Fibroblast of lung (primary cell): ENCODE measurements around the gene HERPUD1. TPM values are rescaled to one million over a fixed set of nuclear protein-coding genes. Genes with fewer than 3 reads are reported as not detected.

Experiments used
- DNase-seq, 2 donors: peaks; one replicate each; pipeline versions ENCODE4 v3.0.0 to v3.0.0-alpha.2; 2010; ENCODE audit warnings: low read depth in 2 of 2
- H2AFZ ChIP-seq: 2 replicates; pipeline ENCODE4 v1.5.1; 2012; ENCODE audit warnings: low read length, control low read depth, inconsistent platforms
- H3K27ac ChIP-seq: 2 replicates; pipeline ENCODE4 v1.5.1; 2011; ENCODE audit warnings: low read length, control low read depth; ENCODE audit not compliant: insufficient read depth
- H3K27me3 ChIP-seq: 2 replicates; pipeline ENCODE4 v1.5.1; 2011; ENCODE audit warnings: mild to moderate bottlenecking, low read length; ENCODE audit not compliant: control insufficient read depth, insufficient read depth
- H3K36me3 ChIP-seq: 2 replicates; pipeline ENCODE4 v1.5.1; 2011; ENCODE audit warnings: low read length; ENCODE audit not compliant: control insufficient read depth, insufficient read depth
- H3K4me1 ChIP-seq: 2 replicates; pipeline ENCODE4 v1.5.1; 2011; ENCODE audit warnings: low read length; ENCODE audit not compliant: control insufficient read depth, insufficient read depth; ENCODE audit errors: extremely low read depth
- H3K4me2 ChIP-seq: 2 replicates; pipeline ENCODE4 v1.5.1; 2011; ENCODE audit warnings: low read length, control low read depth; ENCODE audit not compliant: insufficient read depth; ENCODE audit errors: extremely low read depth
- H3K4me3 ChIP-seq, 4 experiments: fragments of 200-600 bp in 1 of 4; sonication (generic) in 1 of 4; replicated peaks in 1 of 4; 2 replicates each; pipeline ENCODE4 v1.5.1; 2011 to 2016; ENCODE audit warnings: low read length in 4 of 4, low read depth in 3 of 4, mild to moderate bottlenecking in 3 of 4, control low read depth in 2 of 4, inconsistent platforms in 1 of 4, mixed read lengths in 1 of 4; ENCODE audit not compliant: insufficient read depth in 1 of 4; ENCODE audit errors: control extremely low read depth in 1 of 4
- H3K79me2 ChIP-seq: 2 replicates; pipeline ENCODE4 v1.5.1; 2012; ENCODE audit warnings: mild to moderate bottlenecking, low read length, inconsistent platforms; ENCODE audit not compliant: control insufficient read depth, insufficient read depth
- H3K9ac ChIP-seq: 2 replicates; pipeline ENCODE4 v1.5.1; 2011; ENCODE audit warnings: mild to moderate bottlenecking, low read length, control low read depth; ENCODE audit not compliant: insufficient read depth
- H3K9me3 ChIP-seq: 2 replicates; pipeline ENCODE4 v1.5.1; 2012; ENCODE audit warnings: low read depth, low read length; ENCODE audit not compliant: control insufficient read depth, insufficient read depth
- H4K20me1 ChIP-seq: 2 replicates; pipeline ENCODE4 v1.5.1; 2011; ENCODE audit warnings: low read length; ENCODE audit not compliant: control insufficient read depth, insufficient read depth; ENCODE audit errors: extremely low read depth
- CTCF ChIP-seq, 2 donors: IDR thresholded peaks in 1 of 2; conservative IDR thresholded peaks in 1 of 2; 1 replicate in 1 of 2; 2 replicates in 1 of 2; pipeline ENCODE4 v1.5.1; 2011 to 2012; ENCODE audit warnings: low read length in 2 of 2, control low read depth in 1 of 2, inconsistent platforms in 1 of 2, low read depth in 1 of 2, mild to moderate bottlenecking in 1 of 2
- EZH2 ChIP-seq: IDR thresholded peaks from 2 replicates; pipeline ENCODE4 v1.5.1; 2012; ENCODE audit warnings: low read length, control low read depth, mild to moderate bottlenecking; ENCODE audit errors: missing control alignments
- polyA plus RNA-seq, 2 donors: library from polyadenylated mRNA; depleted of rRNA in 1 of 2; stranded (reverse) in 1 of 2; unstranded in 1 of 2; fragments of >200 nt; gene quantifications; 2 replicates each; pipeline ENCODE4 v1.2.1, GENCODE V29; 2011 to 2012; ENCODE audit warnings: missing spikeins in 1 of 2
- total RNA-seq: library from RNA; depleted of rRNA; stranded (reverse); fragments of >200 nt; gene quantifications from 2 replicates; pipeline ENCODE4 v1.2.1, GENCODE V29; 2014

HERPUD1 gene
- total and polyA plus RNA-seq, 2 donors (not counting 1 experiment from before 2014, with no cell fraction given): 117 to 199 TPM

- H3K79me2 ChIP-seq: no peaks in the 10 kb centered on the region
- H3K27ac ChIP-seq: peak overlapping the region; percentile 75
- H3K4me3 ChIP-seq: no peak overlapping the region
- H3K4me1 ChIP-seq: peaks cover 18% of the 10 kb centered on the region
- H3K9me3 ChIP-seq: no peaks in the 10 kb centered on the region
- H4K20me1 ChIP-seq: no peaks in the 10 kb centered on the region
- H3K9ac ChIP-seq: no peak overlapping the region
- no peaks in the 10 kb centered on the region for H3K27me3 ChIP-seq
- no peaks in the 10 kb centered on the region for H3K36me3 ChIP-seq
- TF ChIP-seq CTCF (conservative IDR thresholded peaks at IDR 0.05 in 1 of 2, IDR thresholded peaks at IDR 0.05 in 1 of 2; ENCODE audit: low read depth in 1 of 2, low read length in 2 of 2) (no peak), EZH2 (no peak)
- peak overlapping the region; percentile 57 for H2AFZ ChIP-seq
- DNase-seq: no peak
- no peak overlapping the region for H3K4me2 ChIP-seq
Measured at GRCh38 chr16:56966093-56966475, 34.1 kb downstream of the HERPUD1 start.

GRCh38 chr16:56967733-56968132, 35.8 kb downstream of the HERPUD1 start:
- Histone ChIP-seq H3K27me3 (no peaks in the 10 kb centered on the region), H4K20me1 (no peaks in the 10 kb centered on the region), H3K27ac (no peak overlapping the region), H3K9ac (no peak overlapping the region), H3K9me3 (no peaks in the 10 kb centered on the region), H3K4me1 (peaks cover 11% of the 10 kb centered on the region), H3K4me2 (no peak overlapping the region), H2AFZ (no peak overlapping the region), H3K79me2 (no peaks in the 10 kb centered on the region), H3K4me3 (no peak overlapping the region), H3K36me3 (no peaks in the 10 kb centered on the region)
- no peak for DNase-seq
- TF ChIP-seq CTCF (conservative IDR thresholded peaks at IDR 0.05 in 1 of 2, IDR thresholded peaks at IDR 0.05 in 1 of 2; ENCODE audit: low read depth in 1 of 2, low read length in 2 of 2): no peak
- TF ChIP-seq EZH2: no peak

GRCh38 chr16:56969769-56970168, 37.8 kb downstream of the HERPUD1 start:
- H3K36me3 ChIP-seq: no peaks in the 10 kb centered on the region
- H3K4me2 ChIP-seq: no peak overlapping the region
- H3K9me3 ChIP-seq: no peaks in the 10 kb centered on the region
- no peak for DNase-seq
- no peaks in the 10 kb centered on the region for H4K20me1 ChIP-seq
- H3K4me1 ChIP-seq: peaks cover 9% of the 10 kb centered on the region
- no peaks in the 10 kb centered on the region for H3K27me3 ChIP-seq
- no peaks in the 10 kb centered on the region for H3K79me2 ChIP-seq
- no peak overlapping the region for H3K27ac ChIP-seq
- H3K9ac ChIP-seq: no peak overlapping the region
- H3K4me3 ChIP-seq: no peak overlapping the region
- no peak for TF ChIP-seq EZH2
- no peak for TF ChIP-seq CTCF (conservative IDR thresholded peaks at IDR 0.05 in 1 of 2, IDR thresholded peaks at IDR 0.05 in 1 of 2; ENCODE audit: low read depth in 1 of 2, low read length in 2 of 2)
- no peak overlapping the region for H2AFZ ChIP-seq
